GM18511 (cell line): ENCODE results near the gene ASB9.
"Not testable (repeated sequence)": the region's sequence is repeated elsewhere in the genome, so short reads cannot be mapped to it uniquely, and the experiment has no call there.

Source experiments
- ATAC-seq: cut with Tn5 transposase; IDR thresholded peaks from one replicate; pipeline ENCODE4 v1.9.1; 2021; ENCODE audit warnings: mild to moderate bottlenecking, moderate library complexity; ENCODE audit not compliant: unreplicated experiment

Gene ASB9

DNA sequence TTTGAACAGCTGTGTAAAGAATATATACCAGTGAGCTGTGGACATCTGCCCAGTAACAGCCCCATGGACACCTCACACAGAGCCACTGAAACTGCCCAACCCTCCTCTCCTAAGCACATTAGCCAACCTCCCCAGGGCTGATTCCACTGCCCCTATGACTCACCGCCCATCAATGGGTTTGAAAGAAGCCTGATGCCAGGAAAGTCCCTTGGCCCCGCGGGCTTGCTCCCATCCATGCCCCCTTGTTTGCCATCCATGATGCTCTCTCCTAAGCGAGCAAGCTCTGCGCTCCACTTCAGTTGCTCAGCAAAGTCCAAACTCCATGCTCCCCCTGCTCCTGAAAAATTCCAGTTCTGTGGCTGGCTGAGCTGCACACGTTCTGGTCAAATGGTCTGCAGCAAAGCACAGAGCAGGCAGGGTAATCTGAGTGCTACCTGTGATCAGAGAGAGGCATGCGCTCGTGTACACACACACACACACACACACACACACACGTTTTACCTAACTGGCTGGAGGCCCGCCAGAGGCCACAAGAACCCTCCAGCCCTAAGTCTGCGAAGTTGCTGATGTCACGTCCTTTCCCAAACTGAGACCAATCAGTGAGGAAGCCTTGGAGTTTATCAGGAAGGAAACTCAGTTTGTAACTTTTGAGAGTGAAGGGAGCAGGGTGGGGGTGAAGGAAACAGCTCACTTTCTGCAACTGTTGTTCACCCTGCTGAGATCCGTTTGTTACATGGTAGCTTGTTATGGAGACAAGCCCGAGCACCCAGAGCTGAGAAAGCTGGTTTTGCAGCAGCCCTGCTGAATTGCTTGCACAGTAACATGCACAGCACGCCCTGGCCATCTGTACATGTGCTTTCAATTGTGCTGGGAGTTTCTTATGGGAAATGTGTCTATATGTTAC is at the start of gene ASB9:
ASB9 (minus strand) TSS at position 466 of the 904 bp plus-strand sequence; CDS start at position 257, 209 bp downstream.
- peak; percentile 75 for ATAC-seq

DNA sequence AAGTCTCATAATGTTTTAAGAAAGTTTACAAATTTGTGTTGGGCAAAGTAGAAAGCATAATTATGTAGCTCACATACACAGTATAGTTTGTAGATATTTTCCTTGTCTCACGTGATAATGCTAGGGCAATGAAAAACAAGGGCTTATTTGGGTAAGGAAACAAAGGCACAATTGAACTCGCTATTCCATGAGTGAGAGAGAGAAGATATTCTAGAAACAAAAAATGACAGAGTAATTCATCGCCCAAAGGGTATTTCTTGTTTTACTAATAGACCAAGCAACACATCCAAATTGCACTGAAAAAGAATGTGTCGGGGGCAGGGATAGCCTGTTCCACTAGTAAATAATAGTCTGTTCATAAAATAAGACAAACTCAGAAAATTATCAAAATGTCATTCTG is 49.2 kb upstream of the ASB9 start:
- ATAC-seq, result no peak

- ATAC-seq, result no peak
Observed at GRCh38 chrX:15315509-15315908, 45.6 kb upstream of the ASB9 start, which contains the start of gene ASB11. Gene ASB11, minus strand, starts transcription at chrX:15315640. Its CDS starts 35 bp downstream, at chrX:15315605.

DNA sequence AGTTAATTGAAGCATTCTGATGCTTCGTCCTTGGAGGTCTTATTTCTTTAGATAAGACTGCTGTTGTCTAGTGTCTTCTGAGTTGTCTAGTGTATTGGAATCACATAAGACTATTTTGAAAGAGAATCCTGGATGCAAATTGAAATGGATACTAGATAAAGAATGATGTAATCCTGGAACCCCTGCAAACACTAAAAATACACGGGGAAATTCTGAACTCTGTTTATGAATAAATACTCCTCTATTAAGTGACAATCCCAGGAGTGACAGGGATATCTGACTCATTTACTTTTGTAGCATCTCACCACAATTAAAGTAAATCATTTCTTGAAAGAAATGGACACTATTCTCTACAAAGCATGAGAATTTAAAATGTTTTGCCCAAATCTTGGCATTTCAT is 44.6 kb upstream of the ASB9 start:
- ATAC-seq, result no peak

DNA sequence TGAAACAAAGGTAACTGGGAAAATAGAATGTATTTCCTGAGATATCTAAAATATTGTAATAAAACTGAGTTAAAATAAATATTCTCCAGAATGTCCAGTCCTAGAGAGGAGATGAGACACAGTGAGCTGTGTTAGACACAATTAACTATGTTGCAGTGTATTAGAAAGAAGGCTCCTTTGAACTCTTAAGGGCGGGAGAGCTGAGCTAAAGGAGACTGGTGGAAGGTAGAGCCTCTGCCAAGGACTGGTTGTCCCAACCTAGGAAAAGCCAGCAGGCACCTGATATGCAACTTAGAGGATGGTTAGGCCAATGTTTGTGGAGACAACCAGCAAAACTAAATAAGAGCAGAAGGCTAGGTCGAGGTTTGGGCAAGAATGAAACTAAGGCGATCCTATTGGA is 41.2 kb upstream of the ASB9 start:
- no peak for ATAC-seq

DNA sequence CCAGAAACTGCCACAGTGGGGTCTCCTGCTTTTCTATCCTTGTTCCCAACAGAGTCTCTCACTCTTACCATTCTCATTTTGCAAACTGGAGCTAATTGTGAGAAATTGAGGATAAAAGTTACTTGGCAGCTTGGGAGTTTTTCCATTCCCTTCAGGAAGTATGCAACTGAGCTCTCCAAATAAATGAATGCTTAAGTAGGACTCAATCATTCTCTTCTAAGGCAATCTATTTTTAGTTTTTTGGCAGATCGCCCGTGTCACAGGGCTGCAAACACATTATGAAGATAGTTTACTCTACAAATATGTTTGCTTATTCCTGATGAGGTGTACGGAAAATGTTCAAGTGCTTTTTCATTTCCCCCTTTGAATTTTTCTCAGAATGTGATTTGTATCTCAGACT is 40.2 kb upstream of the ASB9 start:
- no peak for ATAC-seq

- not testable (repeated sequence) for ATAC-seq
Observed at GRCh38 chrX:15305899-15306298, 36.0 kb upstream of the ASB9 start.

GRCh38 chrX:15301924-15302323 is 32.0 kb upstream of the ASB9 start:
- ATAC-seq, result peak; percentile 67

DNA sequence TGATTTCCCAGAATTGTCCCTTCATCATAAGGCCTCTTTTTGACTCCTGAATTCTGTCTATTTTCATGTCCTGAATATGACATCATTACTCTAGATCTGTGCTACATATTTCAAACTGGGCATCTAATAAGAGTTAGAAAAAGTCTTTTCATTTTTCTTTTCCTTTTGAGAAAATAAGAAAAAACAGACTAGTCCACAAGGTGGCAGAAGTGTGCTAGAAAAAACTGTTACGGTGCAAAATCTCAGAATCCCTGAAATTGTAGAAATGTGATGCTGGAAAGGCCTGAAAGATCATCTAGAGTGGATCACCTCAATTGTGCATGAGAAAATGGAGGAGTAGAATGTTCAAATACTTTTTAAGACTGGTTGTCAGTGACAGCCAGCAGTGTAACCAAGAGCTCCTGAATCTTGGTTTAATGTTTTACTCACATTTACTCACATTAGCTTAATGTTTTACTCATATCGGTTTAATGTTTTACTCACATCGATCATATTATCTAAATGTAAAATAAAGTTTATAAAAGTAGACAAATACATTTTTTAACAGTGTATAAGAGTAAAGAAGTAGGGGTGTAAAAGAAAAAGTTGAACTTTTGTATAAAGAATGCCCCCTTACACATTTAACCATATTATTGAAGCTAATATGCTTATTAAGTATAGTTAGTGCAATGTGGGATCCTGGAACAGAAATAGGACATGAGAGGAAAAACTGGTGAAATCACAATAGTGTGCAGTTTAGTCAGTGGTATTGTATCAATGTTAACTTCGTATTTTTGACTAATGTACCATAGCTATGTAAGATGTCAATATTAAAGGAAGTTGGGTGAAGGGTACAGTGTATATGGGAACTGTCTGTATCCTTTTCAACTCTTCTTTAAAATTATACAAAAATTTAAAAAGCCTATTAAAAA is 30.3 kb upstream of the ASB9 start:
- no peak for ATAC-seq

- no peak for ATAC-seq
Observed at GRCh38 chrX:15298780-15299179, 28.9 kb upstream of the ASB9 start.

DNA sequence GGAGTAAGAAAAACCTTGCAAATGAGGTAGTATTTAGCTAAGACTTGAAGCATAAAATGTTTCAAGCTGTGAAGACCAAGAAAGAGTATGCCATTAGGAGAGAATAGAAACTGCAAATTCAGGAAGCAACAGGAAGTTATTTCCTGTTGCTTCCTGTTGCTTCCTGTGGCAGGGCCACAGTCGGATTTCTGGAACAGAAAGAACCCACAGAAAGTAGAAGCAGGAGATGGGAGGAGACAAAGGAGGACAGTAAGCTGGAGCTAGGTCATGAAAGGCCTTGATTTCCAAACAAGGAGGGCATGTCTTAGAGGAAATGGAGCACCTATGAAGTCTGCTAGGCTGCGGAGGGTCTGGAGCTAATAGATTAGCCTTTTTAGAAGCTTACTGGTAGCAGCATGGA is 28.3 kb upstream of the ASB9 start:
- ATAC-seq, result no peak

DNA sequence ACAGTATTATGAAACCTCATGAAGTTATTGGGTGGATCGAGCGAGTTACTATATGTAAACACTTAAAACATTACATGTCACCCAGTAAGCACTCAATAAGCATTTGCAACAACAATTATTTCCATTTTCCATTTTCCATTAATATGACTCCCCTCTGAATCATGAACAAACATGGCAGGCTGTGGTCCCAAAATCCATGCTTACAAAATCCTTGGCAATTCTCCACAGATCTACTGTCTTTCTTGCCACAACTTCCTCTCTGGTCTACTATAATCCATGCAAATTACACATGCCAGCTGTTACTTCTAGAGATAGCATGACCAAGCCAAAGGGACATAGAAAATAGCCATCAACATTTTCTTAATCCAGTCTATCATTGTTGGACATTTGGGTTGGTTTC is 23.6 kb upstream of the ASB9 start:
- no peak for ATAC-seq

GRCh38 chrX:15292861-15293260 is 23.0 kb upstream of the ASB9 start:
- ATAC-seq, result no peak

- ATAC-seq, result no peak
Observed at GRCh38 chrX:15277604-15278003, 7.7 kb upstream of the ASB9 start.

- no peak for ATAC-seq
Observed at GRCh38 chrX:15274946-15275345, 5.1 kb upstream of the ASB9 start.

DNA sequence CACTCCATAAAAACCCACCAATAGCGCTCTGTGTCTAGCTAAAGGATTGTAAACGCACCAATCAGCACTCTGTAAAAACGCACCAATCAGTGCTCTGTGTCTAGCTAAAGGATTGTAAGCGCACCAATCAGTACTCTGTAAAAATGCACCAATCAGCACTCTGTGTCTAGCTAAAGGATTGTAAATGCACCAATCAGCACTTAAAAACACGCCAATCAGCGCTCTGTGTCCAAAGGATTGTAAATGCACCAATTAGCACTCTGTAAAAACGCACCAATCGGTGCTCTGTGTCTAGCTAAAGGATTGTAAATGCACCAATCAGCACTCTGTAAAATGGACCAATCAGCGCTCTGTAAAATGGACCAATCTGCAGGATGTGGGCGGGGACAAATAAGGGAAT is 3.4 kb upstream of the ASB9 start:
- ATAC-seq, result not testable (repeated sequence)

DNA sequence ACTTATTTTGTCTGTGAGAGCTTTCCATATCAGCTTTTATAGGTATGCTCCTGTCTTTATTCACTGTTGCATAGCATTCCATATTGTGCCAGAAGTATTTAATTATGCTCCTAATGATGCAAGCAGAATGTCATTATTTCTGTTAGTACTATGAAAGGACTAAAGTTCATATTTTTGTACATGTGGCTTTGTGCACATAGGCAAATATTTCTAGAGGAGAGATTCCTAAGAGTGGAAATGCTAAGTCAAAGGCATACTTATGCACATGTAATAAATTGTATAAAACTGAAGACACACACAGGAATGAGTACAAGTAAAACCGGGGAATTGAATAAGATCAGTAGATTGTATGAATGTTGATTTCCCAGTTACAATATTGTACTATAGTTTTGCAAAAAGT is 1.9 kb upstream of the ASB9 start:
- ATAC-seq, result no peak

GRCh38 chrX:15269120-15269519 is 763 bp downstream of the ASB9 start:
- no peak for ATAC-seq

GRCh38 chrX:15254852-15255251 is 15.0 kb downstream of the ASB9 start:
- ATAC-seq, result no peak

DNA sequence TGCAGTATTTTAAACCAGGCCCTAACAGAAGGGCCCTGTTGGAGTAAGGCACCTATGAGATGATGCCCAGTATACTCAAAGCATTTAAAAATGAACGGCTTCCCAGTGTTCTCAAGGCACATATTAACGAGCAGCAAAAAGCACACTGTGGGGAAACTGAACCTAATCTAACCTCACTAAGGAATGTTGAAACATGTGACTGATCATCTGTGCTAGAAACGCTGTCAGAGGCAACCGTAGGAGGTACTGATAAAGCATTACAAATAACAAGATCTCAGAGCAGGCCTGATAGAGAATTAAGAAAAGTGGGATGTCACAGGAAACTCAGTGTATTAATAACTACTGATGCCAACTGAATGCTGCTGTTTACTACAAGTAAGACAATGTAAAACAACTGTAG is 24.0 kb downstream of the ASB9 start:
- ATAC-seq, result no peak

DNA sequence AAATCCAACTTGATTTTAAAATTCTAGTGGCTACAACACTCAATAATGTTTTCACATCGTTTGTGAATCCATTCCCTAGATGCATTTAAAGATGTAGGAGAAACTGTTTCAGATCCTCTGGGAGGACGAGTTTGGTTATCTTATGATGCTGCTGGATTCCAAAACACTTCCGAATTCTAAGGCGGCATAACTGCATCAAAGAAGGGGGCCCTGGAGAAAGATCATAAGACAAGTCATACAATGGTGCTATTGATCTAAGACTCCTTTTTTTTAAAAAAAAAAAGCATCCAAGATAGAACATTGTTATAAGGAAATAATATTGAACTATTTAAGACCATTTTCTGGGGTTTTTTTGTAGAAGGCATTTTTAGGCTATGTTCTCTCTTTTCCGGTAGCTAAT is 25.5 kb downstream of the ASB9 start:
- ATAC-seq, result no peak
